T-helper 1 cell treated with Interleukin-12 subunit alpha and Interleukin-12 subunit beta and Interleukin-4 antibody, amounts not matched to agents 30 ng/mL and 1 ng/mL, for 36 hours (primary cell): Measurements from ENCODE around the gene DSCAML1. TPM values are rescaled to one million over a fixed set of nuclear protein-coding genes. Genes with fewer than 3 reads are reported as not detected.
"Not testable (repeated sequence)": the region's sequence is repeated elsewhere in the genome, so short reads cannot be mapped to it uniquely, and the experiment has no call there.

Experiments used
- intact Hi-C: fragments of 100-400 bp; cut with micrococcal nuclease; formaldehyde crosslinking; loops from one replicate; pipeline ENCODE4 v1.15.1; 2024
- total RNA-seq: library from RNA; stranded (reverse); gene quantifications from 2 replicates; pipeline ENCODE4 v1.2.3, GENCODE V29; 2022

The DSCAML1 gene
- total RNA-seq, 1 donor from 2014 or later, result 0.27 TPM

DNA sequence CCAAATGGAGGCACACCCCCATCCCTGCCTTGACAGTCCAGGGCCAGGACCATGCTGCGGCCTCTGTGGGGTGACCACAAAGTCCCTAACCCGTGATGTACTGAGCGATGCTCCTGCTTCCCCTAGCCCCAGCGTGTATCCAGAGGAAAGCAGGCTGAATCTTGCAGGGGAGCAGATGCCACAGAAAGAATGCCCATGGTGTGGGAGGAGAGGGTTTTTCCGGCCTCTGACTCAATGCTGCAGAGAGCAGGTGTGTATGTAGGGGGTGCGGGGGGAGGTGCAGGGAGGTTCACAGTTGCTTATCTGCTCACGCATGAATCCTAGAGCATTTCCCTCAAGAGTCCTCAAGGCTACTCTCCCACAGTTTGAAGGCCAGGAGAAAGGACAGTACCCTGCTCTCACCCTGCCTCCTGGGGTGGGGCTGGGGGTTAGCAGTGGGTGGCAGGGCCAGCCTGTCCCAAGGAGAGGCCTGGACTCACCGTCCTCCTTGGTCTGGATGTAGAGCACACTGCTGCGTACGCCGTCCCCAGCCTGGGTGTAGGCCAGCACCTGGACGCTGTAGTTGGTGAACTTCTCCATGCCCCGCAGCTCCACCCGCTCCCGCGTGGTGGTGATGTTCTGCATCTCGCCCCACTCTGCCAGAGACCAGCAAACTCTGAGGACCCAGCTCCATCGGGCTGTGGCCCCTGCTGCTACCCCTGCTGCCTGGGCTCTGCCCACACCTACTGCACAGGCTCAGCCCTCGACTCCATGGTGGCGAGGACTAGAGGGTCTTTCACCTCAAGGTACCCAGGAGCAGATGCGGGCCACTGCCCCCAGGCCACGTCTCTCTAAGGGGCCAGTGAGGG, 338.5 kb downstream of the DSCAML1 start:
- intact Hi-C loops, result no loop called here

DNA sequence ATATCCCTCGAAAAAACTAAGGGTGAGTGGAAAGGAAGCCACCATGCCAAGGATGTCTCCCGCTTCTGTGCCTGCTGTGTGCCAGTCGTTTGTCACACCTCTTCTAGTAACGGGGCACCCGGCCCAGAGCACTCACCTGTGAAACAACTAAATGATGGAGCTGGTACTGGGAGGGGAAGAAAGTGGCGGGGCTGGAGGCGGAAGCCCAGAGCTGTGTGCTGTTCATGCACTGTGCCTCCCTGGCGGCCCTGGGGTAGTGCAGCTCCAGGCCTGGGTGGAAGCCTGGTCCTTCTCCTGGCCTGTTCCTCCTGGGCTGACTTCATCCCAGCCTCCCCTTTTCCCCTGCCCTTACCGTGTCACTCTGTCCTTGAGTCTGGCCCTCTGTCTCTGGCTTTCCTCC, 339.2 kb downstream of the DSCAML1 start:
- intact Hi-C loops, result no loop called here

DNA sequence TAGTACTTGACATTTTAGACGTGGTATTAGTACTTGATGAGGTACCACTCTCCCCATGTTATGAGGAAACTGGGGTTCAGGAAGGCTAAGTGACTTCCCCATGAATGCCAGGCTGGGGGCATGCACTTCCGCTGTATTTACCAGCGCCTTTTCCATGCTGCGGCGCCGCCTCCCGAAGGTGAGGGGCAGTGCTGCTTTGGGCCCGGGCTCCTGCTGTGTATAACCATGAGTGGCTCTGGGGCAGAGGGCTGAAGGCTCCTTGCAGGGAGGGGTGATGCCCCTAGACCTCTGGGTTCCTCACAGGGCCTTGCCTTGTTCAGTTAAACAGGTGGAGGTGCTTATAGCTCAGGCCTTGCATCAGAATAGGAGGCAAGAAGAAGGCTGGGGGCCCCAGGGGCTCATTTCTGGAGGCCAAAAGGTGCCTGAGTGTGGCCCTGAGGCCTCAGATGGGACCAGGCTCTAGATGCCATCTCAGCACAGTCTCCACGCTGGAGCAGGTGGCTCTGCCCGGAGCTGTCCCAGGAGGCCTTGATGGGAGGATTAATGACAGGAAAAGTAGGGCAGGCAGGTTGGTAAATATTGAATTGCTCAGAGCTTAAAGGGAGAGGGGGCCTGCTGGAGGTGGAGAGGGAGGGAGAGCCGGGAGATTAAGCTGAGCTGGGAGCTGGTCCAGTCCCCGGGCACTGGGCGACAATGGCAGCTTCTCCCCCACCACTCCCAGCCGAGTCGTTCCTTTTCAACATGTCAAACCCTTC, 339.8 kb downstream of the DSCAML1 start:
- intact Hi-C loops, result no loop called here

- intact Hi-C loops, result not testable (repeated sequence)
Measured at GRCh38 chr11:117456721-117457029, 340.3 kb downstream of the DSCAML1 start.

DNA sequence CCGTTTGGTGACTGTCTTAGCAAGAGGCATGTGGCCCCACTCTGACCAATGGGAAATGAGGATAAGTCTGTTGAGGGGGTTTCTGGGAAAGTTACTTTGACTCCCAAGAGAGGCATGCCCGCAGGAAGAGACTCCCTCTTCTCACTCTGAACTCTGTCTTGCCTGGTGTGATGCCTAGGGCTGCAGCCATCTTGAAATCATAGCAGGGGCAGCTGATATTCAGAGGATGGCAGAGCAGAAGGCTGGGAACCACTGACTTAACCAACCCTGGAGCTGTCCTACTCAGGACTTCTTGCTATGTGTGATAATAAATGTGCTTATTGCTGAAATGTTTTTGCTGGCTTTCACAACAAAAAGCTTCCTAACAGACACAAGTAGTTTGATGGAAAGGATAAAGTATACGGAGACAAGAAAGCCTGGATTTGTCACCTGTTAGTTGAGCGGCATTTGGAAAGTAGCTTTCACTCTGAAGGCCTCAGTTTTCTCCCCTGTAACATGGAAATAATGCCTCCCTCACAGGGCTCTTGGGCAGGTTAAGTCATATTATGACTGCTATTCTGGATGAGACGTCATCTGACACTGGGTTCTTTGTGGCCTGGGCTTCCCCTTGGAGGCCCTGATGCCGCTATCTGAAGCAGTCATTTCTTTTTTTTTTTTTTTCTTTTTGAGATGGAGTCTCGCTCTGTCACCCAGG, 340.8 kb downstream of the DSCAML1 start:
- intact Hi-C loops, result no loop called here

DNA sequence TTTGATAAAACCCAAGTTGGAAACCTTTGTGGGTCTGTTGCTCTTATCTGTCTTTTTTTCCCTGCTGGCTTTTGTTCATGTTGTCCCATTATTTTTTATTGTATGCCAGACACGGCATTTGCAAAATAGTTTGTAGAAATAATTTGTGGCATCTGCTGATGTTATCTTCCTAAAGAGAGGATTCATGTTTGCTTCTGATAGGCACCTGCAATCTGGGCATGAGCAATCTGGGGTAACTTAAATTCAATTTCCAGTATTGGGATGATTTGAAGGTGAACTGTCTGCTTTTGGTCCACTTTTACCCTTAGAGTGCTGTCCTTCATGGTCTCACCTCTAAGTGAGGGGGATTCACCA, 342.5 kb downstream of the DSCAML1 start:
- intact Hi-C loops, result no loop called here

DNA sequence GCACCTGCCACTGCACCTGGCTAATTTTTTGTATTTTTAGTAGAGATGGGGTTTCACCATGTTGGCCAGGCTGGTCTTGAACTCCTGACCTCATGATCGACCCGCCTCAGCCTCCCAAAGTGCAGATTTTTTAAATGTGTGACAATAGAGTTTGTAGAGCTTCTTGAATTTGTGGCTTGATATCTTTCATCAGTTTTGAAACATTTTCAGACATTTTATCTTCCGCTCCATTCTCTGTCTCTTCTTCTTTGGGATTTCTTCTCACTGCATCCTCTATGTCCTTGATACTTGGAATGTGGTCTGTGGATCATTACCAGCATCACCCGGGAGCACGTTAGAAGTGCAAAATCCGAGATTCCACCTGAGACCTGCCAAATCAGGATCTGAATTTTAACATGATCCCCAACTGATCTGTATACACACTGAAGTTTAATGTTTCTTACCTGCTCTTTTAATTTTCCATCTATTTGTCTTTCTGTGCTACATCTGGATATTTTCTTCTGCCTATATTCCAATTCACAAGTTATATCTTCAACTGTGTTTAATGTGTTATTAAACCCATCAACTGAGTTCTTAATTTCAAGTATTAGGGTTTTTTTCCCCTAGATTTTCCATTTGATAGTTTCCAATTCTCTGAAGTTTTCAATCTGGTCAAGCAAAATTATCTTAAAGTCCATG, 343.0 kb downstream of the DSCAML1 start:
- intact Hi-C loops, result no loop called here

GRCh38 chr11:117449111-117449693, 347.8 kb downstream of the DSCAML1 start:
- intact Hi-C loops, result no loop called here

- intact Hi-C loops, result no loop called here
Measured at GRCh38 chr11:117444711-117445658, 352.0 kb downstream of the DSCAML1 start.

DNA sequence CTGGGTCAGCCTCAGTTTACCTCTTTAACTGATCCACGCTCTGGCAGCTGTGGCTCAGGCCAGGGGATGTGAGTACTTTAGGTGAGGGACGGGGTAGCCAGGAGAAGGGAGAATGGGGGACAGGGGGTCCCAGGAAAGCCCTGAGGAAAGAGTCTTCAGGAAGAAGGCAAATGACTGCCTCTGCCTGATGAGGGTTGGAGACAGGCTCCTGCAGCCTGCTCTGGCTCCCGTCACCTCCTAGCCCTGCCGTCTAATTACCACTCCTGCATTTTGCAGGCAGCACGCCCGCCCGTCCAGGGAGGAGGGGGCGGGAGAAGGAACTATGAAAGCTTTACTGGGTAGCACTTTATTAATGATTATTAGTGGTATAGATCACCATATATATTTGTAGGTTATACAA, 352.8 kb downstream of the DSCAML1 start:
- intact Hi-C loops, result no loop called here

- intact Hi-C loops, result no loop called here
Measured at GRCh38 chr11:117443266-117444186, 353.5 kb downstream of the DSCAML1 start.

DNA sequence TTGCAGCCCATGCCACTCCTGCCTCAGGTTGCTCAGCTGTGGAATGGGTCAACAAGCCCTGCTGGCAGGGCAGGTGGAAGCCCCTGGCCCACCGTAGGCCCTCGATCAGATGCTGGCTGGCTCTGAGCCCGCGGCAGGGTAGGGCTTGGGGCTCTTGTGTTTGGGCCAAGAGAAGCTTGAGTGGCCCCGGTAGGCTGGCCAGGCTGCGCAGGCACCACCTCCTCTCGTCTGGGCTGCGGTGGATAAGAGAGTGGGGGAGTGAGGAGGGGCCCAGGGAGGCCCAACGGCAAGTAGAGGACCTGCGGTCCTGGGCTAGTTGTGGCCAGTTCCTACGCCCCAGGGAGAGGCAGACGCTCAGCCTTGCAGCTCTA, 354.2 kb downstream of the DSCAML1 start:
- intact Hi-C loops, result no loop called here

DNA sequence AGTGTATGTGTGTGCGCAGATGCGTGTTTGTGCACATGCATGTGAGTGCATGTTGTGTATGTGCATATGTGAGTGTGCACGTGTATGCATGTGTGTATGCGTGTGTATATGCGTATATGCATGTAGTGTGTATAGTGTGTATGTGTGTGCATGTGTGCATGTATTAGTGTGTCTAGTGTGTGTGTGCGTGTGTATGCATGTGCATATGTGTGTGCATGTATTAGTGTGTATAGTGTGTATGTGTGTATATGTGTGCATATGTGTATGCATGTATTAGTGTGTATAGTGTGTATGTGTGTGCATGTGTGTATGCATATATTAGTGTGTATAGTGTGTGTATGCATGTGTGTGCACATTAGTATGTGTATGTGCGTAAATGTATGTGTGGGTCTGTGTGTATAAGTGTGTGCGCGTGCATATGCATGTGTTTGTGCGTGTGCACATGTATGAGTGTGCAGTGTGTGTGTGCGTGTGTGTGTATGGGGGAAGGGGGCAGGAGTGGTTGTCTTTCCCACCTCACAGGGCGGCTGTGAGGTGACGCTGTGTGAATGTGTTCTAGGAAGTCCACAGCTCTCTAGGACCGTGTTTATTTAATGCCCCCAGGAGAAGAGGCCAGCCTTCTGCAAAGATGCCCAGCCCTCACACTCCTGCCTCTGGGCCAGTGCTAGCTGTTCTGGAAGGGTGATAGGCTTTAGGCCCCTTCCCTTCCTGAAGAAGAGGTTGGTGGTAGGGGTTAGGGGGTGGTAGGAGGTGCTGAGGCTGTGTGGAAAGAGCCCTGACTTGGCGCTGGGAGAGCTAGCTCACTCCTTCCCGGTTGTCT, 354.8 kb downstream of the DSCAML1 start:
- intact Hi-C loops, result no loop called here

DNA sequence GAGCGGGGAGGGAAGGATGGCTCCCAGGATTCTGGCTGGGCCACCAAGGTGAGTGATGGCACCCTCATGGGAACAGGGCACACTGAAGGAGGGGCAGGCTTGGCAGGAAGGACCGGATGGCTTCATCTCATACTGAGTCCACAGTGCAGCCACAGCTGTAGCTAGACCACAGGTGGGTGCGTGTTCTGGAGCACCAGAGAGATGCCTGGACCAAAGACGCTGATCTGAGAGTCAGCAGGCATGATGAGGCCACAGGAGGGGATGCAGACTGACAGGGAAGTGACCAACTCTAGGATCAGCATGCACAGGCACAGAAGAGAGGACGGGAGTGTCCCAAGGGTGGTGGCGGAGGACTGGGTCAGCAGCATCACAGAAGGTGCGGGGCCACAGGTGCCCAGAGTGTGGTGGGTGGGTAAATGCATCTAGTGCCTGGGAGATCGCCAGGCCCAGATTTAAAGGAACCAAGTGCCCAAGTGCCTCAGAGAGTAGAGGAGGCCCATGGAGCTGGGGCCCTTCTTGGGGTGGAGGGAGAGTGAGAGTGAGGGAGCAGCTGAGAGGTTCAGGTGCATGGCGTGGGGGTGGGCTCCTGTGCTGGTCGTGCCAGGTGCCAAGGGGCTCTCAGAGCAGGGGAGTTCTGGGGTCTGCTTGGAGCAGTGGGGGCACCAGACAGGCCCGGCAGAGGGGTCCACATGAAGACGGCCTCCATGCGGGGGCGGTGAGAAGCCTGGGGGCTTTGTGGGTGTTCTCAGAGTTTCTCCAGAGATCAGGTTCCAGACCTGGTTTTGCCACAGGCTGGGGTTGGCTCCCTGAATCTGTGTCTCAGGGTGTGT, 355.7 kb downstream of the DSCAML1 start:
- intact Hi-C loops, result no loop called here

DNA sequence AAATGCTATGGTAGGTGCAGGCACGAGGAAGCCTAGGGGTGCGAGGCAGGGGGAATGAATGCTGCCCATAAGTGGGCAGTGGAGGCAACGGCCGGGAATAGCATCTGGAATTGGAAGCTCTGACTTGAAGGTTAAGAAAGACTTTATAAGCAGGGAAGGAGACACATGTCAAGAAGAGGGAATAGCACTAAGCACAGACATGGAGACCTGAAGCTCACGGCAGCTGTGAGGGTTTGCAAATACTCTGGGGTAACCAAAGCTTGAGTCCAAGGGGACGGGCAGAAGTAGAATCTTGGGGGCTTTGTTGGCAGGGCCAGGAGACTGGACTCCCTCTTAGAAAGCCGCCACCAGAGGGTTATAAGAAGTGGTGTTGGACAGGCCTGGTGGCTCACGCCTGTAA, 356.8 kb downstream of the DSCAML1 start:
- intact Hi-C loops, result no loop called here

GRCh38 chr11:117439256-117439655, 357.8 kb downstream of the DSCAML1 start:
- intact Hi-C loops, result no loop called here

- intact Hi-C loops, result no loop called here
Measured at GRCh38 chr11:117438371-117439000, 358.5 kb downstream of the DSCAML1 start.
